GM21825 (cell line): ENCODE measurements around the gene METTL14.
"Not testable (repeated sequence)": the region's sequence is repeated elsewhere in the genome, so short reads cannot be mapped to it uniquely, and the experiment has no call there.

ENCODE experiments used
- ATAC-seq: cut with Tn5 transposase; IDR thresholded peaks from one replicate; pipeline ENCODE4 v1.9.1; 2021; ENCODE audit warnings: mild to moderate bottlenecking, moderate library complexity; ENCODE audit not compliant: unreplicated experiment

Gene METTL14

GRCh38 chr4:118684873-118685811, at the start of gene METTL14:
TSS of gene METTL14 (plus strand) at chr4:118685392. CDS start at chr4:118685535, 143 bp downstream.
- peak; percentile 99 for ATAC-seq

GRCh38 chr4:118636126-118636525, 49.1 kb upstream of the METTL14 start:
- ATAC-seq, result not testable (repeated sequence)

- not testable (repeated sequence) for ATAC-seq
These were observed 20.5 kb upstream of the METTL14 start for GRCh38 chr4:118664665-118665064.

- not testable (repeated sequence) for ATAC-seq
These were observed 16.0 kb upstream of the METTL14 start for GRCh38 chr4:118669220-118669619.

- not testable (repeated sequence) for ATAC-seq
These were observed 14.2 kb upstream of the METTL14 start for GRCh38 chr4:118670968-118671367.

- no peak for ATAC-seq
These were observed 9.1 kb upstream of the METTL14 start for GRCh38 chr4:118676128-118676527.

- ATAC-seq, result no peak
These were observed 4.4 kb upstream of the METTL14 start for GRCh38 chr4:118680808-118681207.

- no peak for ATAC-seq
These were observed 2.3 kb upstream of the METTL14 start for GRCh38 chr4:118682928-118683327.

- ATAC-seq, result no peak
These were observed 1.7 kb upstream of the METTL14 start for GRCh38 chr4:118683513-118683912.

- no peak for ATAC-seq
These were observed 17.9 kb downstream of the METTL14 start for GRCh38 chr4:118703118-118703517.

- ATAC-seq, result no peak
These were observed 25.9 kb downstream of the METTL14 start for GRCh38 chr4:118711052-118711451.

GRCh38 chr4:118712872-118713271, 27.7 kb downstream of the METTL14 start:
- no peak for ATAC-seq

GRCh38 chr4:118714682-118715081, 29.5 kb downstream of the METTL14 start:
- no peak for ATAC-seq

GRCh38 chr4:118716304-118716703, 31.1 kb downstream of the METTL14 start:
- no peak for ATAC-seq

- ATAC-seq, result no peak
These were observed 33.4 kb downstream of the METTL14 start for GRCh38 chr4:118718511-118719170.

GRCh38 chr4:118721752-118722151, 36.6 kb downstream of the METTL14 start:
- ATAC-seq, result no peak

GRCh38 chr4:118723369-118723768, 38.2 kb downstream of the METTL14 start:
- no peak for ATAC-seq

- ATAC-seq, result no peak
These were observed 42.2 kb downstream of the METTL14 start for GRCh38 chr4:118727360-118727759.

GRCh38 chr4:118729287-118730286, 44.4 kb downstream of the METTL14 start:
- no peak for ATAC-seq

- ATAC-seq, result no peak
These were observed 45.5 kb downstream of the METTL14 start for GRCh38 chr4:118730683-118731082.
